OCI-LY7 (cell line): ENCODE measurements around the gene APOBEC3H.

Experiments used
- EZH2phosphoT487 ChIP-seq: fragments of 200-600 bp; sonication (generic); IDR thresholded peaks from 2 replicates; pipeline ENCODE4 v1.6.1; 2018; ENCODE audit warnings: low read depth, borderline replicate concordance, mild to moderate bottlenecking, mixed run types, antibody characterized with exemption, low read length, moderate library complexity, mixed read lengths
- TF ChIP-seq, protein P1 (sequence below): fragments of 200-600 bp; sonication (generic); conservative IDR thresholded peaks from 2 replicates; pipeline ENCODE4 v1.5.1; 2014; ENCODE audit warnings: mild to moderate bottlenecking, antibody characterized with exemption, low read length, moderate library complexity, mixed read lengths

DNA sequence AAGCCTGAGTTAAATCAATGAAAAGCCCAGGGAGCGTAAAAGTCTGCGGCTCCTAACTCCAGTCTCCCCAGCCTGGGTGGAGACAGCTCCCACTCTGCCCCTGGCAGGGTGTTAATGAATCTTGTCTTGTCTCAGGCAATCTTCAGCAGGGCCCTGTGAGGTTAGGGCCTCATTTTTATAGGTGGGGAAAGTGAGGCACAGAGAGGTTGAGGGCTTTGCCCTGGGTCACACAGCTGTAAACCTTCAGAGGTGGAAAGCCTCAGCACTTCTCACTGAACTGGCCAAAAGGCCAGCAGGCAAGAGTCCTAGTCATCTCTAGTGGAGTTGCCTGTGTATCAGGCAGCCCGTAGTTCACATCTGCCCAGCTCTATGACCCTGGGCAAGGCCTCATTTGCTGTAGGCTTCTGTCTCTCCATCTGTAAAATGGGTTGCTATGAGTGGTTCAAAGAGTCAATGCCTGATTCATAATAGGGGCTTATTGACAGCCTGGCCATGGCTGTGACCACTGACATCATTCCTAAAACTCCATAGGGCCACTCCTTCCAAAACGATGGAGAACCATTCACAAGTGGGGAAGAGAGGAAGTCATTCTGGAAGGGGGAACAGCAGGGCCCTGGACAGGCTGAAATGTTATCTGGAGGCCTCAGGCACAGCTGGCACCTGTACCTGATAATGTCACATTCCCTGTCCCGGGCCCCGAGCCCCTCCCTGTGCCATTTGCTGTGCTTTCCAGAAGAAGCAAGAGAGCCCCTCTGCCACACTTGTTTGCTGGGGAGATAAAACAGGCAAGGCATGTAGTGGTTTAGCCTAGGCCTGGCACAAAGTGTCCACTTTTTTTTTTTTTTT, 49.4 kb downstream of the APOBEC3H start:
- TF ChIP-seq, protein P1, sequence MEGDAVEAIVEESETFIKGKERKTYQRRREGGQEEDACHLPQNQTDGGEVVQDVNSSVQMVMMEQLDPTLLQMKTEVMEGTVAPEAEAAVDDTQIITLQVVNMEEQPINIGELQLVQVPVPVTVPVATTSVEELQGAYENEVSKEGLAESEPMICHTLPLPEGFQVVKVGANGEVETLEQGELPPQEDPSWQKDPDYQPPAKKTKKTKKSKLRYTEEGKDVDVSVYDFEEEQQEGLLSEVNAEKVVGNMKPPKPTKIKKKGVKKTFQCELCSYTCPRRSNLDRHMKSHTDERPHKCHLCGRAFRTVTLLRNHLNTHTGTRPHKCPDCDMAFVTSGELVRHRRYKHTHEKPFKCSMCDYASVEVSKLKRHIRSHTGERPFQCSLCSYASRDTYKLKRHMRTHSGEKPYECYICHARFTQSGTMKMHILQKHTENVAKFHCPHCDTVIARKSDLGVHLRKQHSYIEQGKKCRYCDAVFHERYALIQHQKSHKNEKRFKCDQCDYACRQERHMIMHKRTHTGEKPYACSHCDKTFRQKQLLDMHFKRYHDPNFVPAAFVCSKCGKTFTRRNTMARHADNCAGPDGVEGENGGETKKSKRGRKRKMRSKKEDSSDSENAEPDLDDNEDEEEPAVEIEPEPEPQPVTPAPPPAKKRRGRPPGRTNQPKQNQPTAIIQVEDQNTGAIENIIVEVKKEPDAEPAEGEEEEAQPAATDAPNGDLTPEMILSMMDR: no peak
- TF ChIP-seq EZH2phosphoT487: no peak
